GM19240 (cell line): ENCODE results near the gene ASXL3.

Source experiments
- DNase-seq: peaks from one replicate; pipeline ENCODE4 v3.0.0; 2011; ENCODE audit warnings: low spot score; ENCODE audit not compliant: insufficient read length

ASXL3 gene

GRCh38 chr18:33581856-33582255 lies 3.8 kb downstream of the ASXL3 start:
- DNase-seq: no peak

DNA sequence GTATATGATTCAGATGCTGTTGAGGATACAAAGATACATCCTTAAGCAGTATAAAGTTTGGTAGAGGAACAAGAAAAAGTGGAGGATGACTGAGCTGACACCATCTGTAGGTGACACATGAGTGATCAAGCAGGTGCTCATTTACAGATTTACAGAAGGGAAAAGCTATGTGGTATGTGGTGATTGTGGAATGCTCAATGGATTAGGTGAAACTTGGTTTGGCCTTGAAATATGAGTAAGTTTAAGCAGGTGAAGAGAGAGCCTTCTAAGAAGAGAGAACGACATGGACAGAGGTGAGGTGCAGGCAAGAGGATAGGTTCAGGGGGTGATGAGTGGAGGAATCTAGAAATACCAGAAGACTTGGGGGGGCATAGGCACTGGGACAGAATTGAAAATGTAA lies 5.9 kb downstream of the ASXL3 start:
- no peak for DNase-seq

- no peak for DNase-seq
Observed at GRCh38 chr18:33584548-33585430, 6.8 kb downstream of the ASXL3 start.

DNA sequence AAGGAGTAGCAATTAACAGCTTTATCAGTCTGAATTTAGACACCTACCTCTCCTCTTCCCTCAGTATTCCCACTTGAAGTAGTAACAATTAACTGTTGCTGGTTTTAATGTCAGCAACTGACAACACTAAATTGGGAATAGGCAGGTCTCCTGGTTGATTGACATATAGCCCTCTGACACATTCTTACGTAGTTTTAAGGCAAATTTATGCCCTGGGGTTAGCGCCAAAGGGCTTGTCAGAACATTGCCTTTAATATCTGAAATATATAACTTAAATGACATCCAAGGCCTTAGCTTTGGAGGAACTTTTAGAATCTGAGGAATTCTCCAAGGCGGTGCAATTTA lies 7.4 kb downstream of the ASXL3 start:
- DNase-seq: no peak

- DNase-seq: no peak
Observed at GRCh38 chr18:33588361-33588760, 10.3 kb downstream of the ASXL3 start.

- DNase-seq: no peak
Observed at GRCh38 chr18:33593261-33593660, 15.2 kb downstream of the ASXL3 start.

GRCh38 chr18:33594799-33595198 lies 16.8 kb downstream of the ASXL3 start:
- no peak for DNase-seq

- no peak for DNase-seq
Observed at GRCh38 chr18:33596178-33596854, 18.3 kb downstream of the ASXL3 start.

- DNase-seq: no peak
Observed at GRCh38 chr18:33600846-33601245, 22.8 kb downstream of the ASXL3 start.

- no peak for DNase-seq
Observed at GRCh38 chr18:33603454-33603853, 25.4 kb downstream of the ASXL3 start.

GRCh38 chr18:33605250-33605649 lies 27.2 kb downstream of the ASXL3 start:
- no peak for DNase-seq

DNA sequence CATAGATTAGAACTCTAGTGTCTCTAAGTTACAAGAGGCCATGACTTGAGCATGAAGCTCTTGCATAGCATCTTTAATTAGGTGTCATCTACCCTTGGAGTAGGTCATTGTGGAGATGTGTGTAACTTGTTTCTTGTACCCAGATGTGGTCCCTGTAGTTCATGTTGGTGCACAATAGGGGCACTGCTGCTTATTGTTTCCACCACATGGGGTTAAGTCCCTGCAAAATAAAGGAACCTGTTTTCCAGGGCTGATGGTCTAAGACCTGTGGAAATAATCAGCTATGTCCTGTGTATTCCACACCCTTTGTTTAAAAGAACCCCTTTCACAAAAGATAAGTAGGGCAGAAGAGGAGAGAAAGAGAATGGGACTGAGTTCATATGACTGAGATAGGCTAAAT lies 28.6 kb downstream of the ASXL3 start:
- no peak for DNase-seq

- no peak for DNase-seq
Observed at GRCh38 chr18:33611525-33612135, 33.6 kb downstream of the ASXL3 start.

DNA sequence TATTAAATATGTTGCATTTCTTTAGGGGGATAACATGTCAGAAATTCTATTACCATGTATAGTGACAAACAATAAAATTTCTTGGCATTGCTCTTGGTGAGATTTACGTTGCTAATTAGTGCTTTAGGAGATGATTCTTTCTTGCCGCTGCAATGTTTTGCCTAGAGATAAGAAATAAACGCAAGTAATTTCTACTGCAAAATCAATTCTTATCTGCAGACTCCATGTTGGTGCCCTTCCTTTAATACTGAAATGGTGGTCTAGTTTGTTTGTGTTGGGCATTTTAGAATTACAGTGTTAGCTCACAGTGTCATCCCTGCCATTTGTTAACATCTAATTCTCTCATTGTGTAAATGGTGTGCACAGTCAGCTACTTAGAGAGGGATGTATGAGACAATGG lies 34.6 kb downstream of the ASXL3 start:
- no peak for DNase-seq

DNA sequence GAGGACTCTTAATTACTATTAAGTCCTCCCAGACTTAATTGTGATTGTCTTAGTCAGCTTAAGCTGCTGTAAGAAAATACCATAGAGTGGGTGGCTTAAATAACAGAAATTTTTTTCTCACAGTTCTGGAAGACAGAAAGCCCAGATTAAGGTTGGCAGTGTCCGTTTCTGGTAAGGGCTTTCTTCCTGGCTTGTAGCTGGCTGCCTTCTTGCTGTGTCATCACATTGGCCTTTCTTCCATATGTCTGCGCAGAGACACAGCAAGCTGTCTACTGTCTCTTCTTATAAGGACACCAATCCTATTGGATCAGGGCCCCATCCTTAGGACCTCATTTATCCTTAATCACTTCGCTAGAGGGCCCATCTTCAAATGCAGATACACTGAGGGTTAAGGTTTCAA lies 38.5 kb downstream of the ASXL3 start:
- DNase-seq: no peak

GRCh38 chr18:33627114-33627513 lies 49.1 kb downstream of the ASXL3 start:
- no peak for DNase-seq

DNA sequence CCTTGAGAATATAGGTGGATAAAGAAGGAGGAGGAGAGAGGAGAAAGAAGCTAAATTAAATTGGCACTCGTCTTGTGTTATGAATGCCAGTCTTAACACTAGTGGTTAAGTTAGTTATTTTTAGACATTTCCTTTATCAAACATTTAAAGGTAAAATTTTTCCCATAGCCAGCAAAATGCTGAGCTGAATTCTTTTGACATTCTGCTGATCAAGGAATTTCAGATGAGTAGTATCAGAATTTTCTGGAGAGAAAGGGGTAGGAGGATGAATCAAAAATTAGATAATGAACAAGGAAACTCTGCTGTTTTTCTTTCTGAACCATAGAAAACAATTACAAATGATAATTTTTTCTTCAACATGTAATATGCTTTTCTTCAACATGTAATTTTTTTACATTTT lies 52.5 kb downstream of the ASXL3 start:
- DNase-seq: no peak

DNA sequence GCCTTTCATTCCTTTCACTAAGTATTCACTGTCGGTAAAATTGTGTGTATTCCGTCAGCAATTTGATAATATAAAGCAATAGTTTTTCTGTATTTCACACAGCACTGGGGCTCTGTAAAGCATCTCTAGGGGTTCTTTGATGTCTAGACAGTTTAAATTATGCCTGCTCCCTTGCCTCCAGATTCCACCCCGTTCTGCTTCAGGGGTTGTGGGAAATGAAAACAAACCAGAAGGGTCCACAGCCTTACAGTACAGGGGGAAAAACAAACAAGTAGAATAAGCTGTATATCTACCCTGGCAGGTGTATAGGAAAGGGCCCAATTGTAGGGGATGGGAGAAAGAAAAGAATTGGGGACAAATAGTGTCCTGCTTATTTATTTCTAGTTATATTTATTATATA lies 63.1 kb downstream of the ASXL3 start:
- DNase-seq: no peak

DNA sequence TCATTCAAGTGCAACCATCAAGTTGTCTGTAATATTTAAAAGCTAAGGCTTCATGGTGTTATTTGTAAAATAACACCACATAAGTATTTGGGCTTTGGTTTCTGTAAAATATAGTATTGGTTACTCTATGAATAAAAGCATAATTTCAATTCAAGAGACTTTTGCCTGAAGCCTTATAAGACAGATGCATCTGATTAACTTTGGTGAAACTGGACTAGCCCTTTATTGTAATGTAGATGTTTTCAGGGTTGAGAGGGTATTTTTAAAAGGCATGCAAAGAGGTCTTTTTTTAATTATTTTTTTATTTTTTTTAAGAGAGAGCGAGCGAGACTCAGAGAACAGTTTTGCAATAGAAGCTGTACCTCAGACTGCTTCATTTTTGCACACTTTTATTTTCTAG lies 66.5 kb downstream of the ASXL3 start:
- DNase-seq: no peak

- no peak for DNase-seq
Observed at GRCh38 chr18:33647365-33647764, 69.3 kb downstream of the ASXL3 start.

- no peak for DNase-seq
Observed at GRCh38 chr18:33652635-33653034, 74.6 kb downstream of the ASXL3 start.

GRCh38 chr18:33653231-33653630 lies 75.2 kb downstream of the ASXL3 start:
- no peak for DNase-seq
